ENCODE results near the gene BABAM2. TPM values are rescaled to one million over a fixed set of nuclear protein-coding genes. Genes with fewer than 3 reads are reported as not detected.
"Not testable (repeated sequence)": the region's sequence is repeated elsewhere in the genome, so short reads cannot be mapped to it uniquely, and the experiment has no call there.

The BABAM2 gene
- total RNA-seq, 1 experiment from 2014 or later = 46.1 TPM

DNA sequence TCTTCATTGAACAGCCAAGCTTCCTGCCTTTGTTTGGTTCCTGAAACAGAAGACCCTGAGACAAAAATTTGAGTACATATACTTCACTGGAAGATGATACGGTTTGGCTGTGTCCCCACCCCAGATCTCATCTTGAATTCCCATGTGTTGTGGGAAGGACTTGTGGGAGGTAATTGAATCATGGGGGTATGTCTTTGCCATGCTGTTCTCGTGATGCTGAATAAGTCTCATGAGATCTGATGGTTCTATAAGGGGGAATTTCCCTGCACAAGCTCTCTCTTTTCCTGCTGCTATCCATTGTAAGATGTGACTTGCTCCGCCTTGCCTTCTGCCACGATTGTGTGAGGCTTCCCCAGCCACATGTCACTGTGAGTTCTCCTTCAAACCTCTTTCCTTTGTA lies 76.5 kb downstream of the BABAM2 start:
- peaks cover 8% of the 10 kb centered on the region for H3K9me3 ChIP-seq (ENCODE audit: insufficient read depth, low read depth)
- H3F3A ChIP-seq (ENCODE audit: insufficient read depth, low read depth) = no peaks in the 10 kb centered on the region
- peaks cover 12% of the 10 kb centered on the region; the same call in 1 of the 2 replicates for H3K79me2 ChIP-seq (ENCODE audit: low read depth)
- BruUV-seq (replicated peaks) = no TSS peak
- no peak overlapping the region for H3K4me3 ChIP-seq
- TF ChIP-seq, protein P1, sequence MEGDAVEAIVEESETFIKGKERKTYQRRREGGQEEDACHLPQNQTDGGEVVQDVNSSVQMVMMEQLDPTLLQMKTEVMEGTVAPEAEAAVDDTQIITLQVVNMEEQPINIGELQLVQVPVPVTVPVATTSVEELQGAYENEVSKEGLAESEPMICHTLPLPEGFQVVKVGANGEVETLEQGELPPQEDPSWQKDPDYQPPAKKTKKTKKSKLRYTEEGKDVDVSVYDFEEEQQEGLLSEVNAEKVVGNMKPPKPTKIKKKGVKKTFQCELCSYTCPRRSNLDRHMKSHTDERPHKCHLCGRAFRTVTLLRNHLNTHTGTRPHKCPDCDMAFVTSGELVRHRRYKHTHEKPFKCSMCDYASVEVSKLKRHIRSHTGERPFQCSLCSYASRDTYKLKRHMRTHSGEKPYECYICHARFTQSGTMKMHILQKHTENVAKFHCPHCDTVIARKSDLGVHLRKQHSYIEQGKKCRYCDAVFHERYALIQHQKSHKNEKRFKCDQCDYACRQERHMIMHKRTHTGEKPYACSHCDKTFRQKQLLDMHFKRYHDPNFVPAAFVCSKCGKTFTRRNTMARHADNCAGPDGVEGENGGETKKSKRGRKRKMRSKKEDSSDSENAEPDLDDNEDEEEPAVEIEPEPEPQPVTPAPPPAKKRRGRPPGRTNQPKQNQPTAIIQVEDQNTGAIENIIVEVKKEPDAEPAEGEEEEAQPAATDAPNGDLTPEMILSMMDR (conservative IDR thresholded peaks at IDR 0.05) = no peak
- no peak for TF ChIP-seq EZH2 (IDR thresholded peaks at IDR 0.05; ENCODE audit: low read depth)
- H3K4me1 ChIP-seq (replicated peaks; ENCODE audit: insufficient read depth) = no peaks in the 10 kb centered on the region
- no peaks in the 10 kb centered on the region for H4K20me1 ChIP-seq (ENCODE audit: insufficient read depth)
- intact Hi-C loops (cut with micrococcal nuclease; ENCODE audit: unreplicated experiment) = no loop called here
- no peak overlapping the region for H2AFZ ChIP-seq
- no peak overlapping the region for H3K4me2 ChIP-seq
- no peak for DNase-seq
- no peak overlapping the region for H3K27ac ChIP-seq
- CTCF ChIA-PET = no interaction called here
- POLR2A ChIA-PET (ENCODE audit: unreplicated experiment) = no interaction called here
- H3K27me3 ChIP-seq (ENCODE audit: insufficient read depth, low read depth) = no peaks in the 10 kb centered on the region
- peaks cover 5% of the 10 kb centered on the region; the same call in 1 of the 2 replicates for H3K9me2 ChIP-seq (ENCODE audit: insufficient read depth)
- H3K36me3 ChIP-seq (ENCODE audit: low read depth) = no peaks in the 10 kb centered on the region

DNA sequence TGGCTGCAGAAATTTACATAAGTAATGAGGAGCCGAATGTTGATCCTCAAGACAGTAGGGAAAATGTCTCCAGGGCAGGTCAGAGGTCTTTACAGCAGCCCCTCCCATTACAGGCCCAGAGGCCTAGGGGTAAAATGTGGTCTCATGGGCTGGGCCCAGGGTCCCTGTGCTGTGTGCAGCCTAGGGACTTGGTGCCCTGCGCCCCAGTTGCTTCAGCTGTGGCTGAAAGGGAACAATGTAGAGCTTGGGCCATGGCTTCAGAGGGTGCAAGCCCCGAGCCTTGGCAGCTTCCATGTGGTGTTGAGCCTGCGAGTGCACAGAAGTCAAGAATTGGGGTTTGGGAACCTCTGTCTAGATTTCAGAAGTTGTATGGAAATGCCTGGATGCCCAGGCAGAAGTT lies 77.5 kb downstream of the BABAM2 start:
- H3K4me1 ChIP-seq (replicated peaks; ENCODE audit: insufficient read depth); intact Hi-C loops (cut with micrococcal nuclease; ENCODE audit: unreplicated experiment); H3K9me3 ChIP-seq (ENCODE audit: insufficient read depth, low read depth); H4K20me1 ChIP-seq (ENCODE audit: insufficient read depth); H3K27me3 ChIP-seq (ENCODE audit: insufficient read depth, low read depth); H3K36me3 ChIP-seq (ENCODE audit: low read depth); BruUV-seq (replicated peaks); POLR2A ChIA-PET (ENCODE audit: unreplicated experiment); H3K4me3 ChIP-seq; H3K4me2 ChIP-seq; CTCF ChIA-PET; DNase-seq; H3K9me2 ChIP-seq (ENCODE audit: insufficient read depth); H2AFZ ChIP-seq; H3F3A ChIP-seq (ENCODE audit: insufficient read depth, low read depth); H3K27ac ChIP-seq: not testable (repeated sequence)
- H3K79me2 ChIP-seq (ENCODE audit: low read depth) = peaks cover 12% of the 10 kb centered on the region; the same call in 1 of the 2 replicates

DNA sequence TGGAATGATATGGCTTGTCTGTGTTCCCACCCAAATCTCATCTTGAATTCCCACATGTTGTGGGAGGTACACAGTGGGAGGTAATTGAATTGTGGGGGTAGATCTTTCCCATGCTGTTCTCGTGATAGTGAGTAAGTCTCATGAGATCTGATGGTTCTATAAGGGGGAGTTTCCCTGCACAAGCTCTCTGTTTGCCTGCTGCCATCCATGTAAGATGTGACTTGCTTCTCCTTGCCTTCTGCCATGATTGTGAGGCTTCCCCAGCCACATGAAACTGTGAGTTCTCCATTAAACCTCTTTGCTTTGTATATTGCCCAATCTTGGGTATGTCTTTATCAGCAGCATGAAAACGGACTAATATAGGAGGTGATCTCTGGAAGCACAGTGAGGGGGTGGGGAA lies 78.4 kb downstream of the BABAM2 start:
- CTCF ChIA-PET; POLR2A ChIA-PET (ENCODE audit: unreplicated experiment); H3K27me3 ChIP-seq (ENCODE audit: insufficient read depth, low read depth); H3K9me3 ChIP-seq (ENCODE audit: insufficient read depth, low read depth); H3K4me3 ChIP-seq; BruUV-seq (replicated peaks); DNase-seq; H3K4me2 ChIP-seq; H3K36me3 ChIP-seq (ENCODE audit: low read depth); H3K27ac ChIP-seq; H3F3A ChIP-seq (ENCODE audit: insufficient read depth, low read depth); H2AFZ ChIP-seq; intact Hi-C loops (cut with micrococcal nuclease; ENCODE audit: unreplicated experiment); H4K20me1 ChIP-seq (ENCODE audit: insufficient read depth); H3K9me2 ChIP-seq (ENCODE audit: insufficient read depth); H3K4me1 ChIP-seq (replicated peaks; ENCODE audit: insufficient read depth): not testable (repeated sequence)
- peaks cover 12% of the 10 kb centered on the region; the same call in 1 of the 2 replicates for H3K79me2 ChIP-seq (ENCODE audit: low read depth)

DNA sequence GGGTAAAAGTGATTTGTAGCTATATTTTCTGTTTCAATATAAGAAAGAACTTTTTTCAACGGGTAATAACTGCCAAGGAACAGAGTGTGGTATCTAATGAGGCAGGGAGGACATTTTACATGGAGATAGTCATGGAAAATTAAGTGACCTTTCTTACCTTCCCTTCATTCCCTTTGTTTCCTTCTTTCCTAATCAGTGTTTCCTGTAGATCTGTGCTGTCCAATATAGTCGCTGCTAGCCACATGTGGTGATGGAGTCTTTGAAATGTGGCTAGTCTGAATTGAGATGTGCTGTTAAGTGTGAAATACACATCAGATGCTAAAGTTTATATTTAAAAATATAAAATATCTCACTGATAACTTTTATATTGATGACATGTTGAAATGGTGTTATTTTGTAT lies 81.8 kb downstream of the BABAM2 start:
- Histone ChIP-seq H3K27me3 (ENCODE audit: insufficient read depth, low read depth) (no peaks in the 10 kb centered on the region), H4K20me1 (ENCODE audit: insufficient read depth) (no peaks in the 10 kb centered on the region), H3K27ac (no peak overlapping the region), H3F3A (ENCODE audit: insufficient read depth, low read depth) (peaks cover 13% of the 10 kb centered on the region), H3K4me2 (no peak overlapping the region), H2AFZ (no peak overlapping the region), H3K9me2 (ENCODE audit: insufficient read depth) (peaks cover 6% of the 10 kb centered on the region; the same call in 1 of the 2 replicates), H3K4me1 (replicated peaks; ENCODE audit: insufficient read depth) (peaks cover 13% of the 10 kb centered on the region), H3K4me3 (no peak overlapping the region), H3K36me3 (ENCODE audit: low read depth) (0 out of 2 replicates have a peak, but pooled peaks cover 6% of the 10 kb centered on the region), H3K9me3 (ENCODE audit: insufficient read depth, low read depth) (peaks cover 8% of the 10 kb centered on the region), H3K79me2 (ENCODE audit: low read depth) (peaks cover 4% of the 10 kb centered on the region; the same call in 1 of the 2 replicates)
- ChIA-PET CTCF (no interaction called here), POLR2A (ENCODE audit: unreplicated experiment) (no interaction called here)
- no TSS peak for BruUV-seq (replicated peaks)
- TF ChIP-seq EZH2 (IDR thresholded peaks at IDR 0.05; ENCODE audit: low read depth) = no peak
- TF ChIP-seq, protein P1 (conservative IDR thresholded peaks at IDR 0.05) = no peak
- intact Hi-C loops (cut with micrococcal nuclease; ENCODE audit: unreplicated experiment) = no loop called here
- no peak for DNase-seq
